H1 (cell line): ENCODE measurements around the gene DYNC1H1. TPM values are rescaled to one million over a fixed set of nuclear protein-coding genes. Genes with fewer than 3 reads are reported as not detected.

Experiments used
- CBX5 ChIP-seq: fragments of 300-800, 300-1000 bp; sonication (generic); IDR thresholded peaks from 2 replicates; pipeline ENCODE4 v1.7.1; 2016; ENCODE audit warnings: antibody characterized with exemption, low read length, low read depth
- CBX8 ChIP-seq: fragments of 300-800, 300-1000 bp; sonication (generic); IDR thresholded peaks from 2 replicates; pipeline ENCODE4 v1.7.1; 2016; ENCODE audit warnings: low read depth, low read length, borderline replicate concordance
- CHD1 ChIP-seq: IDR thresholded peaks from 2 replicates; pipeline ENCODE4 v1.6.1; 2012; ENCODE audit warnings: low read depth, low read length, improper control_type of control experiment
- E2F6 ChIP-seq: IDR thresholded peaks from 2 replicates; pipeline ENCODE4 v1.6.1; 2012; ENCODE audit warnings: inconsistent platforms
- FOSL1 ChIP-seq: IDR thresholded peaks from 2 replicates; pipeline ENCODE4 v1.6.1; 2011; ENCODE audit warnings: mild to moderate bottlenecking, low read depth, low read length, moderate library complexity; ENCODE audit not compliant: insufficient read depth
- GABPA ChIP-seq: IDR thresholded peaks from 2 replicates; pipeline ENCODE4 v1.6.1; 2011; ENCODE audit warnings: mild to moderate bottlenecking, low read length, moderate library complexity, borderline replicate concordance; ENCODE audit not compliant: insufficient read depth
- GTF2F1 ChIP-seq: IDR thresholded peaks from 2 replicates; pipeline ENCODE4 v1.6.1; 2012; ENCODE audit warnings: low read depth, low read length, improper control_type of control experiment, borderline replicate concordance
- HDAC2 ChIP-seq, 2 experiments: fragments of 300-600 bp in 1 of 2; sonication (generic) in 1 of 2; IDR thresholded peaks; 2 replicates each; pipeline ENCODE4 v1.6.1; 2011 to 2012; ENCODE audit warnings: low read depth in 2 of 2, low read length in 2 of 2, mild to moderate bottlenecking in 2 of 2, moderate library complexity in 2 of 2, borderline replicate concordance in 1 of 2, inconsistent platforms in 1 of 2
- POLR2A ChIP-seq, 2 experiments: IDR thresholded peaks; 1 replicate in 1 of 2; 2 replicates in 1 of 2; pipeline ENCODE4 v1.6.1; 2011; ENCODE audit warnings: low read depth in 2 of 2, low read length in 2 of 2, mild to moderate bottlenecking in 2 of 2; ENCODE audit errors: control extremely low read depth in 1 of 2
- POLR2AphosphoS5 ChIP-seq: IDR thresholded peaks from 2 replicates; pipeline ENCODE4 v1.6.1; 2011; ENCODE audit warnings: low read depth, low read length
- RAD21 ChIP-seq, 2 experiments: IDR thresholded peaks in 1 of 2; conservative IDR thresholded peaks in 1 of 2; 2 replicates each; pipeline ENCODE4 v1.6.1; 2011; ENCODE audit warnings: low read depth in 2 of 2, low read length in 2 of 2, improper control_type of control experiment in 1 of 2, inconsistent platforms in 1 of 2, mild to moderate bottlenecking in 1 of 2, moderate library complexity in 1 of 2
- TEAD4 ChIP-seq: IDR thresholded peaks from 2 replicates; pipeline ENCODE4 v1.6.1; 2012; ENCODE audit warnings: low read depth, low read length, inconsistent platforms, mixed read lengths
- polyA plus RNA-seq, 7 experiments: library from polyadenylated mRNA; depleted of rRNA in 3 of 7; stranded (reverse) in 5 of 7; unstranded in 2 of 7; fragments of >200 nt in 5 of 7; fragments of 200-250 nt in 2 of 7; gene quantifications; 1 replicate in 5 of 7; 2 replicates in 1 of 7; 4 replicates in 1 of 7; pipeline versions ENCODE4 v1.2.1 to v1.2.3, GENCODE V29; 2011 to 2013; ENCODE audit warnings: missing spikeins in 2 of 7, mixed read lengths in 2 of 7
- total RNA-seq: library from RNA; stranded (reverse); fragmentation: NEBNext Ultra II Directional; extraction: Animal tissue kit (Norgen Biotek cat#: 25700); gene quantifications from 2 replicates; pipeline ENCODE4 v1.2.1, GENCODE V29; 2021

The DYNC1H1 gene
- total and polyA plus RNA-seq, 2 of the 8 experiments (the other 6 are each of a cell fraction or from before 2014, with no cell fraction given) = 238 to 387 TPM

GRCh38 chr14:102096569-102097188, 132.3 kb downstream of the DYNC1H1 start (continued):
- TF ChIP-seq GABPA (peak; percentile 46; the same call in 1 of the 2 replicates), E2F6 (0 out of 2 replicates have a peak, but pooled peaks have one; percentile 19), CHD1 (no peak), POLR2A (IDR thresholded peaks at IDR 0.05; ENCODE audit: control extremely low read depth in 1 of 2, low read depth in 2 of 2, low read length in 2 of 2) (no peak), HDAC2 (IDR thresholded peaks at IDR 0.05; ENCODE audit: borderline replicate concordance in 1 of 2, low read depth in 2 of 2, low read length in 2 of 2) (no peak), FOSL1 (no peak), TEAD4 (no peak), CBX8 (no peak), POLR2AphosphoS5 (no peak), GTF2F1 (no peak), CBX5 (no peak), RAD21 (IDR thresholded peaks at IDR 0.05 in 1 of 2, conservative IDR thresholded peaks at IDR 0.05 in 1 of 2; ENCODE audit: low read depth in 2 of 2, low read length in 2 of 2) (peak; percentile 85 to 91)
